NT2/D1 (cell line): Measurements from ENCODE around the gene AGRN.
"Not testable (repeated sequence)": the region's sequence is repeated elsewhere in the genome, so short reads cannot be mapped to it uniquely, and the experiment has no call there.

Experiments used
- DNase-seq: peaks from one replicate; pipeline ENCODE4 v3.0.0-alpha.2; 2011; ENCODE audit warnings: low read depth, low spot score
- H3K27me3 ChIP-seq: 2 replicates; pipeline ENCODE4 v1.6.0; 2011; ENCODE audit warnings: mild to moderate bottlenecking; ENCODE audit not compliant: insufficient read length, insufficient read depth
- H3K36me3 ChIP-seq: 2 replicates; pipeline ENCODE4 v1.6.1; 2011; ENCODE audit warnings: mild to moderate bottlenecking, low read length, mixed read lengths; ENCODE audit not compliant: insufficient read depth, insufficient read length
- H3K4me1 ChIP-seq: 2 replicates; pipeline ENCODE4 v1.5.1; 2011; ENCODE audit not compliant: insufficient read depth, insufficient read length
- H3K4me3 ChIP-seq: 2 replicates; pipeline ENCODE4 v1.5.1; 2011; ENCODE audit warnings: low read depth; ENCODE audit not compliant: insufficient read length
- H3K9ac ChIP-seq: 2 replicates; pipeline ENCODE4 v1.6.0; 2011; ENCODE audit warnings: low read depth; ENCODE audit not compliant: insufficient read length
- H3K9me3 ChIP-seq: 2 replicates; pipeline ENCODE4 v1.5.1; 2011; ENCODE audit warnings: mild to moderate bottlenecking, low read length; ENCODE audit not compliant: insufficient read depth
- SUZ12 ChIP-seq: IDR thresholded peaks from 2 replicates; pipeline ENCODE4 v1.6.1; 2011; ENCODE audit not compliant: insufficient read length, insufficient read depth; ENCODE audit errors: extremely low read depth
- YY1 ChIP-seq: IDR thresholded peaks from 2 replicates; pipeline ENCODE4 v1.6.1; 2011; ENCODE audit not compliant: insufficient read length, insufficient read depth
- ZNF274 ChIP-seq: IDR thresholded peaks from 2 replicates; pipeline ENCODE4 v1.6.1; 2011; ENCODE audit warnings: mild to moderate bottlenecking, low read depth, low read length

Gene AGRN

DNA sequence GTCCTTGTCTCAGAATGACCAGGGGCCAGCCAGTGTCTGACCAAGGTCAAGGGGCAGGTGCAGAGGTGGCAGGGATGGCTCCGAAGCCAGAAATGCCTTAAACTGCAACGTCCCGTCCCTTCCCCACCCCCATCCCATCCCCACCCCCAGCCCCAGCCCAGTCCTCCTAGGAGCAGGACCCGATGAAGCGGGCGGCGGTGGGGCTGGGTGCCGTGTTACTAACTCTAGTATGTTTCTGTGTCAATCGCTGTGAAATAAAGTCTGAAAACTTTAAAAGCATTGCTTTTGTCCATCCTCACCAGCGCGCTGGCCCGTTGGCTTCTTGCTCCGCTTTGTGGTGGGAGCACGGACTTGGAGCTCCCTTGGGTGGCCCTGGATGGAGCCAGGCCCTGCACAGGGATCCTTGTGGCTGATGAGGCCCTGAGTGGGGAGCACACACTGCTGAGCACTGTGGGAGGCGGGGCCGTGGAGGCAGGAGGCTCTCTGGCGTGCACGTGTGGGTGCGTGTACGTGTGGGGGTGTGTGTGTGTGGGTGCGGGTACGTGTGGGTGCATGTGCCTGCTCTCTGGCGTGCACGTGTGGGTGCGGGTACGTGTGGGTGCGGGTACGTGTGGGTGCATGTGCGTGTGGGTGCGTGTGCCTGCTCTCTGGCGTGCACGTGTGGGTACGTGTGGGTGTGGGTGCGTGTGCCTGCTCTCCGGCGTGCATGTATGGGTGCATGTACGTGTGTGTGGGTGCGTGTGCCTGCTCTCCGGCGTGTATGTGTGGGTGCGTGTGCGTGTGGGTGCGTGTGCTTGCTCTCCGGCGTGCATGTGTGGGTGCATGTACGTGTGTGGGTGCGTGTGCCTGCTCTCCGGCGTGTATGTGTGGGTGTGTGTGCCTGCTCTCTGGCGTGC is 36.2 kb downstream of the AGRN start:
- TF ChIP-seq SUZ12 (no peak), YY1 (no peak), ZNF274 (no peak)
- Histone ChIP-seq H3K27me3 (peaks cover 24% of the 10 kb centered on the region), H3K4me3 (no peak overlapping the region), H3K4me1 (peaks cover 5% of the 10 kb centered on the region), H3K9ac (no peak overlapping the region), H3K36me3 (peaks cover 46% of the 10 kb centered on the region), H3K9me3 (no peaks in the 10 kb centered on the region)
- DNase-seq: no peak

DNA sequence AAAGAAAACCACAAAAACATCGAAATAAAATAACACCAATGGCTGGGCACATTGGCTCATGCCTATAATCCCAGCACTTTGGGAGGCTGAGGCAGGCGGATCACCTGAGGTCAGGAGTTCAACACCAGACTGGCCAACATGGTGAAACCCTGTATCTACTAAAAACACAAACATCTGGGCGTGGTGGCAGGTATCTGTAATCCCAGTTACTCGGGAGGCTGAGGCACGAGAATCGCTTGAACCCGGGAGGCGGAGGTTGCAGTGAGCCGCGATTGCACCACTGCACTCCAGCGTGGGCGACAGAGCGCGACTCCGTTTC is 37.8 kb downstream of the AGRN start:
- peaks cover 12% of the 10 kb centered on the region for H3K4me1 ChIP-seq
- not testable (repeated sequence) for H3K4me3 ChIP-seq, DNase-seq, H3K9me3 ChIP-seq, H3K9ac ChIP-seq
- H3K36me3 ChIP-seq: peaks cover 31% of the 10 kb centered on the region
- peaks cover 29% of the 10 kb centered on the region for H3K27me3 ChIP-seq

DNA sequence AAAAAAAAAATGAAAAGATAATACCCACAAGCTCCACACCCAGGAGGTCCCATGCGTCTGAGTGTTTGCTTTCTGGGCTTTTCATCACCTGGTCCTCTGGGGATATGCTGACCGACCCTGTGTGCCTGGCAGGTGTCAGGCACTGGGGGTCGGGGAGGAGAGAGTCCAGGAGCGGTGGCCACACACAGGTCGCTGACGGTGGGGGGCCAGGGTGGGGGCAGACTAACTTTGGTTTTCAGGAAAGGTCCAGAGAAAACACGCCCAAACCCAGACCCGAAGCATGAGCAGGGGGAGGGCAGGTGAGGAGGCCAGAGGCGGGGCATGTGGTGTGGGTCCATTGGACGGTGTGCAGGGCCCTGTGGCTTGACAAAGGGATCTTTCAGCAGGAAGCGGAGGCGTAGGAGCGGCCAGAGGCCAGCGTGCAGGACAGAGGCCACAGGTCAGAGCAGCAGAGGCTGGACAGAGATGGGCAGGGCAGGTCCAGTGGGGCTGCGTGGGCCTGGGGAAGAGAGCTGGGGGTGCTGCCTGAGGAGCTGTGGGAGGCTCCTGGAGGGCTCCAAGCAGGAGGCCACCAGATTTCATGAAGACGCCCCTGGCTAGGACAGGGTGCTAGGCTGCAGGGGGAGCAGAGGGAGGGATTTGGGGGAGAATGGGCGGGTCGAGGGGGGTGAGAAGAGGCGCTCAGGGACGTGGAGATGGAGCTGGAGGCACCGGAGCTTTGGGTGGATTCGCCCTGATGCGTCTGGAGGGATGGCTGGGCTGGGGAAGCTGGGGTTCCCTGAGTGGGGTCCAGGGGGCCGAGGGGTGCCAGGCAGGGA is 38.4 kb downstream of the AGRN start:
- peaks cover 34% of the 10 kb centered on the region for H3K27me3 ChIP-seq
- no peak overlapping the region for H3K9ac ChIP-seq

DNA sequence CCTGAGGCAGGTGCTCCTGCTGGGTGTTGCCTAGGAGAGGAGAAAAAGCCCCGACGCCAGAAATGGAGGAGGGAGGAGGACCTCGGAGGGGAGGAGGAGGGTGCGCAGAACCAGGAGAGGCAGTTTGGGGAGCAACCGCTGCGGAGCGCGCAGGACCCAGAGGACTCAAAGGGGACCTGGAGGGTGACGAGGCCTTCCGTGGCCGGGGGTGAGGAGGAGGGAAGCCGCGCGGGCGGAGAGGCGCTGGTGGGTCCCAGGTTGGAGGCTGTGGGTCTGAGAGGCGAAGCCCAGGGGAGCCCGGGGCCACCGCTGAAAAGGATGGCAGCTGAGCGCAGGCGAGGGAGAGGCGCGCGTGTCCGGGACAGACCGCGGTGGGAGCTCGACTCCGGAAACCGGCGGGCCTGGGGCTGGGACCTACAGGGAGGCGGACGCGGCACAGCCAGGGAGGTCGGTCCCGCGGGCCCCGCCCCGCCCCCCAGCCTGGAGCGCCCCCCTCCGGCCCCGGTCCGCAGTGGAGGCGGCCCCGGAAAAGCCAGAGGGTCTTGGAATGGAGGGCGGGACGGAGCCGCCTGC is 39.1 kb downstream of the AGRN start:
- peaks cover 18% of the 10 kb centered on the region for H3K36me3 ChIP-seq
- H3K9ac ChIP-seq: peak overlapping the region; percentile 51
- peaks cover 34% of the 10 kb centered on the region for H3K27me3 ChIP-seq
- DNase-seq: no peak
- no peaks in the 10 kb centered on the region for H3K9me3 ChIP-seq
- TF ChIP-seq YY1: no peak
- no peak for TF ChIP-seq SUZ12
- no peak for TF ChIP-seq ZNF274
- peak overlapping the region; percentile 55 for H3K4me3 ChIP-seq
- peaks cover 22% of the 10 kb centered on the region for H3K4me1 ChIP-seq

More for the DNA sequence above, 38.4 kb downstream of the AGRN start:
- Histone ChIP-seq H3K4me3 (no peak overlapping the region), H3K36me3 (peaks cover 25% of the 10 kb centered on the region), H3K4me1 (peaks cover 18% of the 10 kb centered on the region), H3K9me3 (no peaks in the 10 kb centered on the region)
- TF ChIP-seq ZNF274 (no peak), YY1 (no peak), SUZ12 (no peak)
- DNase-seq: no peak

- peaks cover 34% of the 10 kb centered on the region for H3K27me3 ChIP-seq
- peaks cover 22% of the 10 kb centered on the region for H3K4me1 ChIP-seq
- TF ChIP-seq YY1 (no peak), SUZ12 (no peak), ZNF274 (no peak)
- H3K9me3 ChIP-seq: no peaks in the 10 kb centered on the region
- peaks cover 11% of the 10 kb centered on the region for H3K36me3 ChIP-seq
- DNase-seq: no peak
- H3K4me3 ChIP-seq: peak overlapping the region; percentile 55
- H3K9ac ChIP-seq: peak overlapping the region; percentile 42
Measured at GRCh38 chr1:1059494-1060280, 39.8 kb downstream of the AGRN start.

GRCh38 chr1:1060281-1061000 is 40.5 kb downstream of the AGRN start:
- Histone ChIP-seq H3K9ac (no peak overlapping the region), H3K36me3 (peaks cover 4% of the 10 kb centered on the region), H3K9me3 (no peaks in the 10 kb centered on the region), H3K27me3 (peaks cover 34% of the 10 kb centered on the region), H3K4me1 (peaks cover 25% of the 10 kb centered on the region), H3K4me3 (no peak overlapping the region)
- no peak for DNase-seq
- no peak for TF ChIP-seq ZNF274
- no peak for TF ChIP-seq SUZ12
- TF ChIP-seq YY1: no peak
